HEK293 (cell line): ENCODE measurements around the gene OPRM1.

Source experiments
- BCL11A ChIP-seq: fragments of 450-650 bp; formaldehyde crosslinking; IDR thresholded peaks from 2 replicates; pipeline ENCODE4 v1.5.1; 2016; ENCODE audit warnings: low read depth, missing biosample characterization, missing genetic modification characterization
- IKZF3 ChIP-seq: fragments of 450-650 bp; IDR thresholded peaks from 2 replicates; pipeline ENCODE4 v1.5.0; 2018; ENCODE audit warnings: missing biosample characterization, mild to moderate bottlenecking, missing genetic modification characterization, moderate library complexity
- KLF9 ChIP-seq: fragments of 450-650 bp; formaldehyde crosslinking; IDR thresholded peaks from 2 replicates; pipeline ENCODE4 v1.5.1; 2016; ENCODE audit warnings: missing biosample characterization, missing genetic modification characterization, low read depth
- PATZ1 ChIP-seq: fragments of 450-650 bp; formaldehyde crosslinking; IDR thresholded peaks from 2 replicates; pipeline ENCODE4 v1.5.1; 2016; ENCODE audit warnings: missing biosample characterization, missing genetic modification characterization
- TRIM28 ChIP-seq: IDR thresholded peaks from 2 replicates; pipeline ENCODE4 v1.6.1; 2011; ENCODE audit warnings: low read length, control low read depth, borderline replicate concordance
- ZNF24 ChIP-seq: fragments of 450-650 bp; formaldehyde crosslinking; IDR thresholded peaks from 2 replicates; pipeline ENCODE4 v1.5.1; 2016; ENCODE audit warnings: missing biosample characterization, missing genetic modification characterization
- ZNF394 ChIP-seq: fragments of 450-650 bp; formaldehyde crosslinking; IDR thresholded peaks from 2 replicates; pipeline ENCODE4 v1.5.1; 2016; ENCODE audit warnings: missing biosample characterization, missing genetic modification characterization, mild to moderate bottlenecking, moderate library complexity, borderline replicate concordance
- TF ChIP-seq, protein P1 (sequence below): fragments of 450-650 bp; formaldehyde crosslinking; IDR thresholded peaks from 2 replicates; pipeline ENCODE4 v1.5.1; 2016; ENCODE audit warnings: missing biosample characterization, missing genetic modification characterization
- TF ChIP-seq, protein P2 (sequence below): fragments of 450-650 bp; formaldehyde crosslinking; IDR thresholded peaks from 2 replicates; pipeline ENCODE4 v1.5.1; 2016; ENCODE audit warnings: missing biosample characterization, missing genetic modification characterization

DNA sequence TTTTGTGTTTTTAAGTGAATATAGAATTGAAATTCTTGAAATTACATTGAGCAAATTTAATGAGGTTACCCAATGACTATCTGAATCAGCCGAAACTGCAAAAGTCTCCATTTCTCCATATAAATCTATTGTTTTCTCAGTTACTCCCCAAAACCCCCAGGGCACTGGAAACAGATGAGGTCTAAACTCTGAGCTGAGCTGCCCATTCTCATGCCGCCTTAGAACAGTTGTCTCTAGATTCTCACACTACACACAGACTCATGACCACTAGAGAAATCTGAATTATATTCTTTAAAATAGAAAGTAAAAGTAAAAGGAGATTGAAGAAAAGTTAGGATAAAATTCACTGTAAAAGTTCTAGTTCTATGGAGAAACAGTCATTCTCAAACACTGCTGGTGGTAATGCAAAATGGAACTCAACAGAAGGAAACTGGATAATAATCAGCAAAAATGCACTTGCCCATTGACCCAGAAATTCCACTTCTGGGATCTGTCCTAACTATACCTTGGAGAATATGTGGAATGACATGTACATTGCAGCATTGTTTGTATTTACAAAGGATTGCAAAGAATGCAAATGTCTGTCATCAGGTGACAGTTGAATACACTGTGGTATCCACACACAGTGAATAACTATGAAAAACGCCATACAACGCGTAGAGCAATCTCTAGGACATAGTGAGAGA lies 192.0 kb downstream of the OPRM1 start:
- TF ChIP-seq ZNF394 (tag by site-specific recombination) = no peak
- TF ChIP-seq, protein P1, sequence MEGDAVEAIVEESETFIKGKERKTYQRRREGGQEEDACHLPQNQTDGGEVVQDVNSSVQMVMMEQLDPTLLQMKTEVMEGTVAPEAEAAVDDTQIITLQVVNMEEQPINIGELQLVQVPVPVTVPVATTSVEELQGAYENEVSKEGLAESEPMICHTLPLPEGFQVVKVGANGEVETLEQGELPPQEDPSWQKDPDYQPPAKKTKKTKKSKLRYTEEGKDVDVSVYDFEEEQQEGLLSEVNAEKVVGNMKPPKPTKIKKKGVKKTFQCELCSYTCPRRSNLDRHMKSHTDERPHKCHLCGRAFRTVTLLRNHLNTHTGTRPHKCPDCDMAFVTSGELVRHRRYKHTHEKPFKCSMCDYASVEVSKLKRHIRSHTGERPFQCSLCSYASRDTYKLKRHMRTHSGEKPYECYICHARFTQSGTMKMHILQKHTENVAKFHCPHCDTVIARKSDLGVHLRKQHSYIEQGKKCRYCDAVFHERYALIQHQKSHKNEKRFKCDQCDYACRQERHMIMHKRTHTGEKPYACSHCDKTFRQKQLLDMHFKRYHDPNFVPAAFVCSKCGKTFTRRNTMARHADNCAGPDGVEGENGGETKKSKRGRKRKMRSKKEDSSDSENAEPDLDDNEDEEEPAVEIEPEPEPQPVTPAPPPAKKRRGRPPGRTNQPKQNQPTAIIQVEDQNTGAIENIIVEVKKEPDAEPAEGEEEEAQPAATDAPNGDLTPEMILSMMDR = no peak
- TF ChIP-seq PATZ1 (tag by site-specific recombination) = no peak
- TF ChIP-seq, protein P2, sequence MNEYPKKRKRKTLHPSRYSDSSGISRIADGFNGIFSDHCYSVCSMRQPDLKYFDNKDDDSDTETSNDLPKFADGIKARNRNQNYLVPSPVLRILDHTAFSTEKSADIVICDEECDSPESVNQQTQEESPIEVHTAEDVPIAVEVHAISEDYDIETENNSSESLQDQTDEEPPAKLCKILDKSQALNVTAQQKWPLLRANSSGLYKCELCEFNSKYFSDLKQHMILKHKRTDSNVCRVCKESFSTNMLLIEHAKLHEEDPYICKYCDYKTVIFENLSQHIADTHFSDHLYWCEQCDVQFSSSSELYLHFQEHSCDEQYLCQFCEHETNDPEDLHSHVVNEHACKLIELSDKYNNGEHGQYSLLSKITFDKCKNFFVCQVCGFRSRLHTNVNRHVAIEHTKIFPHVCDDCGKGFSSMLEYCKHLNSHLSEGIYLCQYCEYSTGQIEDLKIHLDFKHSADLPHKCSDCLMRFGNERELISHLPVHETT (tag by site-specific recombination) = no peak
- TF ChIP-seq TRIM28 = no peak
- TF ChIP-seq KLF9 = no peak
- TF ChIP-seq IKZF3 = no peak
- no peak for TF ChIP-seq ZNF24 (tag by site-specific recombination)
- TF ChIP-seq BCL11A = no peak
